ENCODE results near the gene DIO2.

- TF ChIP-seq EZH2 (IDR thresholded peaks at IDR 0.05; ENCODE audit: low read length, unreplicated experiment) (no peak), CTCF (conservative IDR thresholded peaks at IDR 0.05; ENCODE audit: low read depth, low read length) (no peak)
These were observed 20.4 kb upstream of the DIO2 start for GRCh38 chr14:80231702-80232101.

Measured in PC-3 (cell line).